Urinary bladder (tissue), 4 donors: Measurements from ENCODE around the gene TBL1XR1. TPM values are rescaled to one million over a fixed set of nuclear protein-coding genes. Genes with fewer than 3 reads are reported as not detected.
"Not testable (repeated sequence)": the region's sequence is repeated elsewhere in the genome, so short reads cannot be mapped to it uniquely, and the experiment has no call there.

ENCODE experiments used
- DNase-seq: peaks from one replicate; pipeline ENCODE4 v3.0.0-alpha.2; 2015; ENCODE audit errors: extremely low spot score
- H3K27ac ChIP-seq: one replicate; pipeline ENCODE4 v1.5.1; 2013; ENCODE audit warnings: low read depth, mild to moderate bottlenecking, moderate library complexity
- H3K36me3 ChIP-seq: one replicate; pipeline ENCODE4 v1.6.1; 2013; ENCODE audit warnings: mild to moderate bottlenecking, moderate library complexity; ENCODE audit not compliant: insufficient read depth
- H3K4me1 ChIP-seq: one replicate; pipeline ENCODE4 v1.6.1; 2013; ENCODE audit warnings: mild to moderate bottlenecking, moderate library complexity; ENCODE audit not compliant: insufficient read depth
- H3K4me3 ChIP-seq: one replicate; pipeline ENCODE4 v1.5.1; 2013; ENCODE audit warnings: low read depth, low read length
- WGBS: extraction: QIAGEN DNeasy Blood & Tissue Kit; methylation state at CpG from one replicate; pipeline ENCODE4 v1.1.7; 2013; 5-methylcytosine and 5-hydroxymethylcytosine counted together
- polyA plus RNA-seq: library from polyadenylated mRNA; stranded (reverse); fragments of 200-250 nt; gene quantifications from one replicate; pipeline ENCODE4 v1.2.3, GENCODE V29; 2013
- total RNA-seq: library from RNA; depleted of rRNA; stranded (reverse); fragments of >200 nt; gene quantifications from one replicate; pipeline ENCODE4 v1.2.3, GENCODE V29; 2014
- donor health status: healthy with polysubstance abuse.
- donor health status: healthy.

TBL1XR1 gene
- total and polyA plus RNA-seq, 2 donors = 21.7 to 252 TPM

DNA sequence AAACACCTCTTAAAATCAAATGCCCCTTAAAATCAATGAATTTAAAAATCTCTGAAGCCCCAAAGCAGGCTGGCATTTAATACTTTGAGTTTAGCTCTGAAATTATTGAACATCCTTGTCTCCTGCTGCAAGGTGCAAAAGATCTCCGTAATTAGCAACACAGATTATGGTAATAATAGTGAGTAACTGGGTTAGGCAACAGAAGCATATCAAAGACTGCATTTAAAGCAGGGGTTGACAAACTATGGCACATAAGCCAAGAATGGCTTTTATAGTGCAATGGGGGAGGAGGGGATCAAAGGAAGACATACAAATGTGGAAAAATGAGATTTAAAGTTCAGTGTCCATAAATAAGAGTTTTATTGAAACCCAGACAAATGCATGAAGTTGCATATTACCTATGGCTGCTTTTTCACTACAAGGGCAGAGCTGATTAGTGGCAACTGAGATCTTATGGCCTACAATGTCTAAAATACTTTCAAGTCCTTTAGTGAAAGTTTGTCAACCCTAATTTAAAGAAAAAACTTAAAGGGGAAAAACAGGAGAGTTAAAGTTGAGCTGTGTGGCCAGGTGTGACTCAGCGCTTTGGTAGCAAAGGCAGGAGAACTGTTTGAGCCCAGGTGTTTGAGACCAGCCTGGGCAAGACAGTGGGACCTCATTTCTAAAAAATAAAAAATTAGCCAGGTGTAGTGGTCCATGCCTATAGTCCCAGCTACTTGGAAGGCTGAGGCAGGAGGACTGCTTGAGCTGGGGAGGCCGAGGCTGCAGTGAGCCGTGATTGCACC lies 157.6 kb downstream of the TBL1XR1 start:
- Histone ChIP-seq H3K27ac (no peak overlapping the region), H3K4me3 (no peak overlapping the region), H3K36me3 (peaks cover 7% of the 10 kb centered on the region), H3K4me1 (no peaks in the 10 kb centered on the region)
- no peak for DNase-seq
- 96% methylated on average over 4 of the region's 4 CpGs for WGBS

DNA sequence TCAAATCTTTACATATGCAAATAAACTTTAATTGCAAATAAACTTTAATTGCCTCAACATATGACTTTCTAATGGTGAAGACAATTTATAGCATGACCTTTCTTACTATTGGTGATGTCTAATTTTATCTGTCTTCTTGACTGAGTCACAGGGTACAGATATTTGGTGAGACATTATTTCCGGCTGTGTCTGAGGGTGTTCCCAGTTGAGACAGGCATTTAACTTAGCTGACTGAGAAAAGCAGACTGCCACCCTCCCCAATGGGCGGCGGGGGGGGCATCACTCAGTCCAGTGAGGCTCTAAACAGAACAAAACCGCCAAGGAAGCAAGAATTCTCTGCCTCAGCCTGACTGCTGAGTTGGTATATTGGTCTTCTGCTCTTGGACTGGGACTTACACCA lies 160.0 kb downstream of the TBL1XR1 start:
- no peaks in the 10 kb centered on the region for H3K4me1 ChIP-seq
- H3K27ac ChIP-seq = no peak overlapping the region
- WGBS = 97% methylated on average over 4 of the region's 4 CpGs
- DNase-seq = no peak
- no peak overlapping the region for H3K4me3 ChIP-seq
- peaks cover 7% of the 10 kb centered on the region for H3K36me3 ChIP-seq

DNA sequence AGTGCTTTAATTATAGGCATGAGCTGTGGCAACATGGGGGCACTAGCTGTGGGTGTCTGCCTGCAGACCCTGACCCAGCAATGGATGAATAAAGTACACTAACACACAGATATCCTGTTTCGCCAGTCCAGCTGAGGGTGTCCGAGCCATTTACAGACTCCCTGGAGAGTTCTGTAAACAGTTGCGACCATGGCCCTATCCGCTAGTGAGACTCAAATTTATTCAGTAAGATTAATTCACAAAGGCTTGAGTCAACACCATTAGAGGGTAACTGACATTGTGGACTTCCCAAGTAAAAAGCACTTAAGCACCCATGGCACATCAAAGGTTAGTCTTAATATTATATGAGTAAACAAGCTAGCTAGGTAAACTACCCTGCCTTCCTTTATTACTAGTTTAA lies 161.6 kb downstream of the TBL1XR1 start:
- DNase-seq = no peak
- H3K4me3 ChIP-seq = no peak overlapping the region
- 96% methylated on average over 4 of the region's 4 CpGs for WGBS
- H3K4me1 ChIP-seq = no peaks in the 10 kb centered on the region
- H3K36me3 ChIP-seq = peaks cover 7% of the 10 kb centered on the region
- H3K27ac ChIP-seq = no peak overlapping the region

GRCh38 chr3:177034832-177035475 lies 162.3 kb downstream of the TBL1XR1 start:
- no peak overlapping the region for H3K4me3 ChIP-seq
- peaks cover 6% of the 10 kb centered on the region for H3K36me3 ChIP-seq
- 90% methylated on average over 3 of the region's 3 CpGs for WGBS
- DNase-seq = no peak
- no peaks in the 10 kb centered on the region for H3K4me1 ChIP-seq
- no peak overlapping the region for H3K27ac ChIP-seq

GRCh38 chr3:177026505-177027277 lies 170.6 kb downstream of the TBL1XR1 start:
- DNase-seq = no peak
- WGBS = 94% methylated on average over 3 of the region's 3 CpGs
- Histone ChIP-seq H3K36me3 (no peaks in the 10 kb centered on the region), H3K27ac (no peak overlapping the region), H3K4me1 (no peaks in the 10 kb centered on the region), H3K4me3 (no peak overlapping the region)

- Histone ChIP-seq H3K4me1 (no peaks in the 10 kb centered on the region), H3K4me3 (no peak overlapping the region), H3K27ac (no peak overlapping the region), H3K36me3 (no peaks in the 10 kb centered on the region)
- no peak for DNase-seq
- WGBS = 88% methylated on average over 6 of the region's 6 CpGs
Measured at GRCh38 chr3:177015881-177016280, 181.4 kb downstream of the TBL1XR1 start.

- Histone ChIP-seq H3K27ac (no peak overlapping the region), H3K36me3 (no peaks in the 10 kb centered on the region), H3K4me3 (no peak overlapping the region), H3K4me1 (no peaks in the 10 kb centered on the region)
- WGBS = 80% methylated on average over 8 of the region's 8 CpGs
- no peak for DNase-seq
Measured at GRCh38 chr3:177013681-177014280, 183.5 kb downstream of the TBL1XR1 start.

GRCh38 chr3:177005718-177006405 lies 191.4 kb downstream of the TBL1XR1 start:
- no peak overlapping the region for H3K27ac ChIP-seq

DNA sequence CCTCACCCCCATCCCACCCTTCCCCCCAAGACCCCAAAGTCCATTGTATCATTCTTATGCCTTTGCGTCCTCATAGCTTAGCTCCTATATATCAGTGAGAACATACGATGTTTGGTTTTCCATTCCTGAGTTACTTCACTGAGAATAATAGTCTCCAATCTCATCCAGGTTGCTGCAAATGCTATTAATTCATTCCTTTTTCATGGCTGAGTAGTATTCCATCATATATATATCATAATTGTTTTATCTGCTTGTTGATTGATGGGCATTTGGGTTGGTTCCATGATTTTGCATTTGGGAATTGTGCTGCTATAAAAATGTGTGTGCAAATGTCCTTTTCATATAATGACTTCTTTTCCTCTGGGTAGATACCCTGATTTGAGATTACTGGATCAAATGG lies 197.1 kb downstream of the TBL1XR1 start:
- not testable (repeated sequence) for H3K36me3 ChIP-seq, H3K27ac ChIP-seq, DNase-seq, H3K4me3 ChIP-seq, H3K4me1 ChIP-seq
- WGBS = 98% methylated on average over 2 of the region's 2 CpGs

More at GRCh38 chr3:177005718-177006405, 191.4 kb downstream of the TBL1XR1 start:
- Histone ChIP-seq H3K36me3 (no peaks in the 10 kb centered on the region), H3K4me1 (no peaks in the 10 kb centered on the region), H3K4me3 (no peak overlapping the region)
- DNase-seq = no peak

- 86% methylated on average over 2 of the region's 2 CpGs for WGBS
- no peak overlapping the region for H3K4me3 ChIP-seq
Measured at GRCh38 chr3:176995946-176996345, 201.3 kb downstream of the TBL1XR1 start.

DNA sequence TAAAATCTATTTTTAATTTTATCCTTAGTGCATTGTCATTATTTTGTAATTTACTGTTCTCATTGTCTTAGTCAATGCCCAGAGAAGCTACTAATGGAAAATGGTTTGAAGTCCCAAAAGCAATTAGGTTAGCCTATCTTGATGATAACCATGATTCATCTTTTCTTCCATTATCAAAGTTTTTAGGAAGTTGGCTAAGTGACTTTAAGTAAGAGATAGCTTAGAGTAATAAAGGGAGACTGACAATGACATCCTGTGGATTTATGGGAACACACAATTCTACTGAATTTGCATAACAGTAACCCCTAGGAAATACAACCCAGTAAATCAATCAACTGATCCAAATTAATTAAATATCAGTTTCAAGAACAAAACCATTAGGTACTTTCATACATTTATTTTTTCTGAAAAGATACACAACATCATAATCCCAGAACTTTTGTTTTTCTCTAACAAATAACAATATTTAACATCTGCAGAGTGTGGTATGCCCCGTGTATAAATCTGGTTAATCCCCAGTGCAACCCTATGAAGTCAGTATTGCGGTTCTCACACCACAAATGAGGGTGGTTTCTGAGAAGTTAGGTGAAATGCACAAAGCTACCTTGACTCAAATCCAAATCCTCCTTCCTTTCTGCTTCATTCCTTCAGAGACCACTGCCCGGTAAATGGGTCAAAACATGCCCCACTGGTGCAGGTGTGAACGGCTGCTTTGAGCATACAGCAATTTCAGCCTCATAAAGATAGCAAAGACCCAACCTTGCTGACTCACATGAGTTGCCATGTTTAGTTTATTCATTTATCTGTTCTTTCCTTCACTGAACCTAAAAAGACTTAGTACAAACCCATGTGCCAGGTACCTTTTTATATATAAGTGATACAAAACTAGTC lies 202.1 kb downstream of the TBL1XR1 start:
- WGBS = 79% methylated on average over 4 of the region's 4 CpGs

More at GRCh38 chr3:176995946-176996345, 201.3 kb downstream of the TBL1XR1 start:
- H3K4me1 ChIP-seq = no peaks in the 10 kb centered on the region
- no peaks in the 10 kb centered on the region for H3K36me3 ChIP-seq
- DNase-seq = no peak
- H3K27ac ChIP-seq = no peak overlapping the region

GRCh38 chr3:176994393-176994792 lies 202.9 kb downstream of the TBL1XR1 start:
- Histone ChIP-seq H3K4me1 (no peaks in the 10 kb centered on the region), H3K27ac (no peak overlapping the region), H3K4me3 (no peak overlapping the region), H3K36me3 (no peaks in the 10 kb centered on the region)
- 98% methylated on average over 1 of the region's 1 CpG for WGBS
- DNase-seq = no peak

More for the DNA sequence above, 202.1 kb downstream of the TBL1XR1 start:
- DNase-seq = no peak
- H3K4me1 ChIP-seq = no peaks in the 10 kb centered on the region
- no peak overlapping the region for H3K4me3 ChIP-seq
- H3K27ac ChIP-seq = no peak overlapping the region
- no peaks in the 10 kb centered on the region for H3K36me3 ChIP-seq
